WTC11 (cell line): ENCODE measurements around the gene RFX5. TPM values are rescaled to one million over a fixed set of nuclear protein-coding genes. Genes with fewer than 3 reads are reported as not detected.

Experiments
- ATAC-seq: fragments of 200-7000 bp; cut with Tn5 transposase; 2 replicates; pipeline ENCODE4 v1.10.0; 2021; ENCODE audit warnings: mild to moderate bottlenecking, moderate library complexity
- CTCF ChIA-PET: fragments of 300-600 bp; sonication (Branson Sonifier 250); formaldehyde crosslinking; loops from one replicate; lab custom pipeline; 2021; ENCODE audit warnings: antibody characterized with exemption; lab: Charles Lee
- POLR2A ChIA-PET: fragments of 350-600 bp; sonication (Branson Sonifier 250); formaldehyde crosslinking; loops from one replicate; lab custom pipeline; 2021; ENCODE audit warnings: antibody characterized with exemption; lab: Charles Lee
- DNase-seq: peaks from one replicate; pipeline ENCODE4 v3.0.0; 2021; ENCODE audit warnings: low spot score
- H3K27ac Mint-ChIP-seq: 2 replicates; pipeline ENCODE4 v1.8.0; 2021; ENCODE audit warnings: mixed read lengths
- H3K27me3 Mint-ChIP-seq: 2 replicates; pipeline ENCODE4 v1.8.0; 2021; ENCODE audit warnings: low read depth, mild to moderate bottlenecking, moderate library complexity, mixed read lengths
- H3K36me3 Mint-ChIP-seq: 2 replicates; pipeline ENCODE4 v1.8.0; 2021; ENCODE audit warnings: mixed read lengths
- H3K4me1 Mint-ChIP-seq: 2 replicates; pipeline ENCODE4 v1.8.0; 2022; ENCODE audit warnings: mixed read lengths
- H3K4me3 Mint-ChIP-seq: 2 replicates; pipeline ENCODE4 v1.8.0; 2021; ENCODE audit warnings: mild to moderate bottlenecking, moderate library complexity, mixed read lengths
- H3K9me3 Mint-ChIP-seq: 2 replicates; pipeline ENCODE4 v1.8.0; 2021; ENCODE audit warnings: mixed read lengths
- ATF1 ChIP-seq: sonication (generic); formaldehyde crosslinking; IDR thresholded peaks from 2 replicates; pipeline ENCODE4 v1.8.1; 2023; ENCODE audit warnings: mild to moderate bottlenecking, moderate library complexity, missing genetic modification reagents
- CREM ChIP-seq: sonication (generic); formaldehyde crosslinking; IDR thresholded peaks from 2 replicates; pipeline ENCODE4 v1.8.1; 2022; ENCODE audit warnings: mild to moderate bottlenecking, missing genetic modification reagents, moderate library complexity
- ERG ChIP-seq: fragments of 250-450 bp; sonication (Bioruptor Pico); IDR thresholded peaks from 2 replicates; pipeline ENCODE4 v1.8.0; 2021; ENCODE audit warnings: mild to moderate bottlenecking
- FOXK1 ChIP-seq: sonication (generic); formaldehyde crosslinking; IDR thresholded peaks from 2 replicates; pipeline ENCODE4 v1.8.0; 2022; ENCODE audit warnings: mild to moderate bottlenecking, moderate library complexity, missing genetic modification reagents
- FOXP4 ChIP-seq: sonication (generic); formaldehyde crosslinking; IDR thresholded peaks from 2 replicates; pipeline ENCODE4 v1.8.0; 2022; ENCODE audit warnings: mild to moderate bottlenecking, missing genetic modification reagents
- GABPB1 ChIP-seq: sonication (generic); formaldehyde crosslinking; IDR thresholded peaks from 2 replicates; pipeline ENCODE4 v1.8.1; 2023; ENCODE audit warnings: mild to moderate bottlenecking, missing genetic modification reagents
- GRHL2 ChIP-seq: fragments of 250-450 bp; sonication (Bioruptor Pico); IDR thresholded peaks from 2 replicates; pipeline ENCODE4 v1.8.0; 2022; ENCODE audit warnings: mild to moderate bottlenecking, moderate library complexity; ENCODE audit not compliant: insufficient replicate concordance, severe bottlenecking
- MAX ChIP-seq: sonication (generic); formaldehyde crosslinking; IDR thresholded peaks from 2 replicates; pipeline ENCODE4 v1.8.0; 2022; ENCODE audit warnings: mild to moderate bottlenecking, missing genetic modification reagents
- MXD4 ChIP-seq: fragments of 250-450 bp; sonication (Bioruptor Pico); IDR thresholded peaks from 2 replicates; pipeline ENCODE4 v1.8.0; 2021; ENCODE audit warnings: mild to moderate bottlenecking, moderate library complexity, borderline replicate concordance
- PRRX2 ChIP-seq: fragments of 250-450 bp; sonication (Bioruptor Pico); IDR thresholded peaks from 2 replicates; pipeline ENCODE4 v1.8.0; 2021; ENCODE audit warnings: mild to moderate bottlenecking
- RORB ChIP-seq: fragments of 250-450 bp; sonication (Bioruptor Pico); IDR thresholded peaks from 2 replicates; pipeline ENCODE4 v1.9.0; 2021; ENCODE audit warnings: mild to moderate bottlenecking
- TP53 ChIP-seq: sonication (generic); formaldehyde crosslinking; IDR thresholded peaks from 2 replicates; pipeline ENCODE4 v1.8.1; 2023; ENCODE audit warnings: mild to moderate bottlenecking, missing genetic modification reagents
- USF2 ChIP-seq: sonication (generic); formaldehyde crosslinking; IDR thresholded peaks from 2 replicates; pipeline ENCODE4 v1.8.1; 2023; ENCODE audit warnings: mild to moderate bottlenecking, missing genetic modification reagents, moderate library complexity
- ZMAT4 ChIP-seq: fragments of 250-450 bp; sonication (Bioruptor Pico); IDR thresholded peaks from 2 replicates; pipeline ENCODE4 v1.9.0; 2021; ENCODE audit warnings: mild to moderate bottlenecking
- ZNF121 ChIP-seq: sonication (generic); formaldehyde crosslinking; IDR thresholded peaks from 2 replicates; pipeline ENCODE4 v1.8.0; 2023; ENCODE audit warnings: missing genetic modification reagents
- ZNF232 ChIP-seq: sonication (generic); formaldehyde crosslinking; IDR thresholded peaks from 2 replicates; pipeline ENCODE4 v1.8.0; 2022; ENCODE audit warnings: mild to moderate bottlenecking, missing genetic modification reagents
- ZNF396 ChIP-seq: fragments of 250-450 bp; sonication (Bioruptor Pico); IDR thresholded peaks from 2 replicates; pipeline ENCODE4 v1.8.0; 2021; ENCODE audit warnings: mild to moderate bottlenecking, moderate library complexity, borderline replicate concordance
- ZNF416 ChIP-seq: fragments of 250-450 bp; sonication (Bioruptor Pico); IDR thresholded peaks from 2 replicates; pipeline ENCODE4 v1.9.0; 2021; ENCODE audit warnings: mild to moderate bottlenecking, inconsistent platforms
- total RNA-seq: library from RNA; stranded (reverse); gene quantifications from 3 replicates; pipeline ENCODE4 v1.2.3, GENCODE V29; 2021

Gene RFX5
- total RNA-seq, 1 experiment from 2014 or later, result 59.2 TPM

GRCh38 chr1:151311589-151312331 lies 35.3 kb downstream of the RFX5 start:
- Mint-ChIP-seq H3K4me3 (no peak overlapping the region), H3K27me3 (no peaks in the 10 kb centered on the region), H3K4me1 (peaks cover 18% of the 10 kb centered on the region)
- TF ChIP-seq ATF1 (CRISPR knock-in tag) (no peak), GABPB1 (CRISPR knock-in tag) (peak; percentile 43; the same call in 1 of the 2 replicates)
- TF ChIP-seq, all 79 proteins: peak for 1
- H3K9me3 Mint-ChIP-seq, result no peaks in the 10 kb centered on the region
- no peak overlapping the region for H3K27ac Mint-ChIP-seq
- POLR2A ChIA-PET, result no interaction called here
- CTCF ChIA-PET, result interaction anchor here (1.0 to 4.6 kb wide), 3 partner anchors 11 to 29 kb away, joined by 3 to 73 read pairs (median 42); no protein-coding TSS in a partner anchor
- H3K36me3 Mint-ChIP-seq, result peaks cover 22% of the 10 kb centered on the region
- DNase-seq (no peak), ATAC-seq (no peak)

- CTCF ChIA-PET, result interaction anchor here (1.0 to 4.6 kb wide), 5 partner anchors 10 to 29 kb away, joined by 3 to 73 read pairs (median 8); no protein-coding TSS in a partner anchor
- Mint-ChIP-seq H3K27ac (no peak overlapping the region), H3K4me3 (no peak overlapping the region)
Observed at GRCh38 chr1:151311011-151311410, 36.0 kb downstream of the RFX5 start.

More at GRCh38 chr1:151311011-151311410, 36.0 kb downstream of the RFX5 start:
- ATAC-seq, result no peak
- no peak for TF ChIP-seq CREM (CRISPR knock-in tag)
- no peak for TF ChIP-seq TP53 (CRISPR knock-in tag)
- no peak for TF ChIP-seq USF2
- no peak for TF ChIP-seq ZMAT4 (CRISPR knock-in tag)
- no peak for TF ChIP-seq FOXP4
- no peak for TF ChIP-seq ERG (CRISPR knock-in tag)
- TF ChIP-seq ZNF121, result no peak
- TF ChIP-seq ZNF232, result no peak
- no peak for TF ChIP-seq GRHL2 (CRISPR knock-in tag)
- TF ChIP-seq ZNF416 (CRISPR knock-in tag), result no peak
- no peak for TF ChIP-seq MAX (CRISPR knock-in tag)
- no peak for TF ChIP-seq FOXK1 (CRISPR knock-in tag)
- TF ChIP-seq ZNF396 (CRISPR knock-in tag), result no peak
- no peak for TF ChIP-seq PRRX2 (CRISPR knock-in tag)
- TF ChIP-seq RORB (CRISPR knock-in tag), result no peak
- TF ChIP-seq MXD4, result no peak
- DNase-seq, result no peak
- H3K9me3 Mint-ChIP-seq, result no peaks in the 10 kb centered on the region
- peaks cover 28% of the 10 kb centered on the region for H3K36me3 Mint-ChIP-seq
- POLR2A ChIA-PET, result no interaction called here
- H3K4me1 Mint-ChIP-seq, result peaks cover 18% of the 10 kb centered on the region
- no peaks in the 10 kb centered on the region for H3K27me3 Mint-ChIP-seq
